Stimulated activated CD4-positive, alpha-beta T cell treated with anti-CD3 and anti-CD28 coated beads, Interleukin-2, amount 100 ng/mL, for 24 hours (primary cell): Measurements from ENCODE around the gene ITGA11.

Experiments
- DNase-seq, 2 donors: peaks; one replicate each; pipeline ENCODE4 v3.0.0-alpha.2; 2020

Gene ITGA11

GRCh38 chr15:68304589-68305337, 127.2 kb downstream of the ITGA11 start:
- no peak for DNase-seq

GRCh38 chr15:68303560-68304436, 128.2 kb downstream of the ITGA11 start:
- DNase-seq, result no peak

DNA sequence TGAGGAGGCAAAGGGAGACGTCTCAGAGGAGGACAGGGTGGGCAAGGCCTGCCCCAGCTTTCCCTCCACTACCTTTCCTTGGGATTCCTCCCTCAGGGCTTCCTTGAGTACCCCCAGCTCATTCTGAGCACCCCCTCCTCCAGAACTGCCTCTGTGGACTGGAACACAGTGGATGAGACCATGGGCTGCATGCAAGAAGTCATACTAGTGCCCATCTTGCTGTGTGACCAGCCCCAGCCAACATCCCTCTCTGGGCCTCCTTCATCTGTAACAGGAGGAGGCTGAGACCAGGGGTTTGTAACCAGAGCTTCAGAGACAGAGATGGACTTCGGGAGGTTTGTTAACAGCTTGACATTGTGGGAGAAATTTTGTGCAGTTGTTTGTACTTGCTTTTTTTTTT, 128.8 kb downstream of the ITGA11 start:
- no peak for DNase-seq

DNA sequence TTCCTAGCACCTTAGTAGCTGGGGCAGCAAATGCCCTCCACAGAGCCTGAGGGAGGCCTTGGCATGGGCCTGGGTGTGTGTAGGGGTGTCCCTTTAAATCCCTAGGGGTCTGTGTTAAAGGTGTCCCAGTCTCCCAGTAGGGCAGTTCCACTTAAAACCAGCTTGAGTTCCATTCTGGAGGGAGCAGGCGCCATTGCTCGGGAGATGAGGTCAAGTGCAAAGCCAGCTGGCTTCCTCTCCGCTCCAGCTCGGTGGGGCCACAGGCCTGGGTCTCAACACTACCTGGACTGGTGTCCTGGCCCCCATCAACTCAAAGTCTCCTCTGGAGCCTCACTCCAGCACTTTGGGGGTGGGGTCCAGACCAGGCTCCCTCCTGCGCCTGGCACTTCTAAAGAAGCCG, 129.2 kb downstream of the ITGA11 start:
- no peak for DNase-seq

GRCh38 chr15:68301301-68301700, 130.7 kb downstream of the ITGA11 start:
- no peak for DNase-seq

DNA sequence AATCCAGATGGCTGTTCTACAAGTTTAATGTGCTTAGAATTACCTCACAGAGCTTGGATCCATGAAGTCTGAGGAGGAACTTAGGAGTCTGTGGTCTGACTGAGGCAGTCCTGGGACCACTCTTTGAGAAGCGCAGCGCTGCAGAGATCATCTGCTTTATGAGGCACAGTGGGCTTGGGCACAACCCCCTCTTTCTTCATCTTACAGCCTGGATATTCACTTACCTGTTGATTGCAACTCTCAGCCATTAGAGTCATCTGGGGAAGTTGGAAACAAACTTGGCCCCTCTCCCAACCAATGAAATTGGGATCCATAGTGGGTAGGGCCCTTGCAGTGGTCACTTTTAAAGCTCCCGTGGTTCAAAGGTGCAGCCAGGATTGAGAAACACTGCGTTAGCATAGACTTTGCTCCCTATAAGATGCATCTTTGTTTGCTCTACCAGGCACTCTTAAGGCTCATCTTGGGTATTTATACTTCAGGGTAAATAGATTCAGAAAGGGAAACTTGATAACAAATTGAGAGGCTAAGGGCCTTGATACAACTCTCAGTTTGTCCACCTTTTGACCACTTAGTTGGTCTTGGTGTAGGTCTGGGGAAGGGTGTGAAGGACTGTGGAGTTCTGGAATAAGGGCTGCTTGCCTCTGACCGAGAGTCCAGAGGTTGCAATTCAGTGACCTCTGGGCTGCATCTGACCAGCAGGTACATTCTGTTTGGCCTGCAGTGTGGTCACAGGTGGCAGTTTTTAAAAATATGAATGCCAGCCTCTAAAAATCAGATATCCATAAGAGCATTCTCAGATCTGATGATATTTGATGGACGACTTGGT, 131.6 kb downstream of the ITGA11 start:
- no peak for DNase-seq

DNA sequence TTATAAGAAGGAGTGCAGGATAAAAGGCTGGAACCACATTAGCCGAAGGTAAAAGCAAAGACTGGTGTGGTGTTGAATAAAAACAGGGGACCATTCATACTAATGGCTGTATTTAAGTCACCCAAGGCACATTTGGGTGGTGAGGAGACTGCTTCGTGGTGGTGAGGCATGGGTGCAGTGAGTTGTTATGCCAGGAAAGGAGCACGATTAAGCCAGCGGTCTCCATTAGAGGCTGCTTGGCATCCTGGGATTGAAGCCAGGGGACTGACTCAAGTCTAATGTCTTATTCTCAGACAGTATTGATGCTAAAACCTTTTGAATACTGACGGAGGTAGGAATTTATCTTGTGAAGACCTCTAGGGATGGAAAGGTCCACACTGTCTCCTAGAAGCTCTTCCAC, 132.5 kb downstream of the ITGA11 start:
- DNase-seq, result no peak

DNA sequence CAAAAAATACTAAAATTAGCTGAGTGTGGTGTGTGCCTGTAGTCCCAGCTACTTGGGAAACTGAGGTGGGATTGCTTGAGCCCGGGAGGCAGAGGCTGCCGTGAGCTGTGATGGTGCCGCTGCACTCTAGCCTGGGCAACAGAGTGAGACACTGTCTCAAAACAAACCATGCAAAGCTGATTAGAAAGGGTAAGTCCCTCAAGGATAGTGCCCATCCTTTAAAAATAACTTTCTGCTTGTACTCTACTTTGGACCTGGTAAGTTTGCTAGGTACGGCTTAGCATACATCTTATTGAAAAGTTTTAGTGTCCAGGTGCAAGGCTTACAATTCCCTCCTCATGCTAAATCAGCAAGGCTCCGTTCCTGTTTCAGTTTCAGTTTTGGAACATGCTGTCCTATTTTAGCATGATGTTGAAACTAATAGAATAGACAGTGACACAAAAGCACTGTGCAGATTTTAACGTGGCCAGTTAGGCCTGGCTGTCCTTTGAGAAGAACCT, 133.0 kb downstream of the ITGA11 start:
- no peak for DNase-seq

GRCh38 chr15:68298336-68298735, 133.6 kb downstream of the ITGA11 start:
- no peak for DNase-seq

GRCh38 chr15:68295014-68295805, 136.8 kb downstream of the ITGA11 start:
- DNase-seq, result no peak

DNA sequence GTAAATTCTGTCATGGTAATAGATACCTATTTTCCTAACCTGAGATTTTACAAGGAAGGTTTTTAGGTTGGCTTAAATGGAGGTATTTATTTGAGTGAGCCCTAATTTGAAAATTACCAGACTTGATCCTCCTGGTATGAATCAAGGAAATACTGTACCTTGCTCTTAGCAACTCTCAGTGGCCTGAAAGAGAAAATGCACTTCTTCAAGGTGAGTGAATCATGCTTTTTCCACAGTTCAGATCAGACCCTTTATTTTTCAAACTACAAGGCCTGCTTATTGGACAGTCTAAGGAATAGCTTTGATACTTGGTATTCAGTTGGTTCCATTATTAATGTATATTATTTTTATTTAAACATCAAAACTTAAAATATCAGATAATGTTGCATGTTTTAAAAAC, 139.0 kb downstream of the ITGA11 start:
- no peak for DNase-seq

DNA sequence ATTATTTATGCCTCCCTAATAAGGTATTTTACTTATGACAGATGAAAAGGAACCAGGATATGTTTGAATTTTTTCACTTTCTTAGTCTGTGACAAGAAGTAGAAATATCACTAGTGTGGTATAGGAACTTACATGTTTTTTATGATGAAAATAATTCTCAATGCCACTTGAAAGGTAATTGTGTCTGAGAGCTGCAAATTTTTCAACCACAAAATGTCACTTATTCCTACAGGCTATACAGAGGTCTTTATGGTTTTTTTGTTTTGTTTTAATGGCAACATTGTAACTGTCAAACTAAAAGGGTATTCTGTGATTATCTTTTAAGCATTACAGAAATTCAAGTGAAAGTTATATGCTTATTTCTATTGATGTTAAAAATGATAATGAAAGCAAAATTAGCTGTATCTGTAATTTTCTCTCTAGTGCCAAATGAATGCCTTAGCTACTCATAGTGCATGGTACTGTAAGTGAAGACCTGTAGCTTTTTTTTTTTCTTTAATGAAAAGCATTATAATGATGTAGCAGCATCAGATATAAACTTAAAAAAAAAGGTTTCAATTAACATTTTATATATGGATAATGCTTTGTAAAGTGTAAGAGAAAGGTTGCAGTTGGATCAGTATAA, 139.7 kb downstream of the ITGA11 start:
- DNase-seq, result no peak

- no peak for DNase-seq
Observed at GRCh38 chr15:68290715-68291114, 141.2 kb downstream of the ITGA11 start.

GRCh38 chr15:68289621-68290352, 142.2 kb downstream of the ITGA11 start:
- DNase-seq, result no peak

DNA sequence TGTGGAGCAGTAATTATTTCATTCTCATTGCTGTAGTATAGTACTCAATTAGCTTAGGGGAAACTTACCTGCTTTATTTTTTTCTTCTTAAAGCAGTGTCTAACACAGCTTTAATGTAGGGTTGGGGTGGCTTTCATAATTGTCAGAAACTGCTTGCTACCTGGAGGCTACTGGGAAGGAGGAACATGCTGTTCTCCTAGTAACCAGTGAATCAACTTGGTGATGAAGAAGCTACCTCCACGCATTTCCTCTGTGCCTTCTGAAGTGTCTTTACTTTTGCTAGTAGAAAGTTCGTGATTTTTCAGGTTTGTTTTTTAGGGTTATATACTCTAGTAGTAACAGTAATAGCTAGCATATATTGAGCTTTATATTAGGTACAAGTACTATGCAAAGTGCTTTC, 142.9 kb downstream of the ITGA11 start:
- no peak for DNase-seq

DNA sequence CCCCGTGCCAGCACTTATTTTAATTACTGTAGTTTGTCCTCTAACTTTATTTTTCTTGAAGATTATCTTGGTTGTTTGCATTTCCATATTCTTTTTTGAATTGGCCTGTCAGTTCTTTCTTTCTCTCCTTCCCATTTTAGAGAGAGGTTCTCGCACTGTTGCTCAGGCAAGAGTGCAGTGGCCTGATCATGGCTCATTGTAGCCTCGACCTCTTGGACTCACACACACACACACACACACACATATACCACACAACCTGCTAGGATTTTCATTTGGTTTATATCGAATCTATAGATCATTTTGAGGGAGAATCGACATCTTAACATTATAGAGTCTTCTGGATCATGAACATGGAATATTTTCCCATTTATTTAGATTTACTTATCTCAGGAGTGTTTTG, 145.7 kb downstream of the ITGA11 start:
- no peak for DNase-seq

DNA sequence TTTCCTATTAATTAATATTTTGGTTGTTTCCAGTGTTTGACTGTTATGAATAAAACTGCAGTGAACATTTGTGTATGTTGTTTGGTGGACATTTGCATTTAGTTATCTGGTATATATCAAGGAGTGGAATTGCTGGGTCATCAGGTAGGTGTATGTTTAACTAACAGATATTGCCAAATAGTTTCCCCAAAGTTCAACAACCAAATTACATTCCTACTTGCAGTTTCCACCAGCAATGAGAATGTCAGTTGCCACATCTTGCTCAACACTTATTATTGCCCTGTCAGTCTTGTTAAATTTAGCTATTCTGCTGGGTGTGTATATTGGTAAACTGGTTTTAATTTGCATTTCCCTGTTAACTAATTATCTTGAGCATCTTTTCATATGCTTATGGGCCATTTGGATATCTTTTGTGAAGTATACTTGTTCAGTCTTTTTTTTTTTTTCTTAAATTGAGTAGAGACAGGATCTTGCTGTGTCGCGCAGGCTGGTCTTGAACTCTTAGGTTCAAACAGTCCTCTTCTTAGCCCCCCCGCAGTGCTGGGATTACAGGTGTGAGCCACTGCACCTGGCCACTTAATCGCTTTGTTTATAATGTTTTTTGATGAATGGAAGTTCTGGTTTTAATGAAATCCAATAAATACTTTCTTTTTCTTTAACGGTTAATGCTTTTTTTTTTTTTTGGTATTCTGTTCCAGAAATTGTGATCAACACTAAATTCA, 146.5 kb downstream of the ITGA11 start:
- no peak for DNase-seq

- DNase-seq, result no peak
Observed at GRCh38 chr15:68284616-68285258, 147.2 kb downstream of the ITGA11 start.

- DNase-seq, result no peak
Observed at GRCh38 chr15:68283401-68283800, 148.6 kb downstream of the ITGA11 start.

GRCh38 chr15:68281008-68281407, 151.0 kb downstream of the ITGA11 start:
- DNase-seq, result no peak
